GM23338 (cell line): Measurements from ENCODE around the gene FGD3. TPM values are rescaled to one million over a fixed set of nuclear protein-coding genes. Genes with fewer than 3 reads are reported as not detected.

Experiments used
- ATAC-seq: fragments of 200-7000 bp; cut with Tn5 transposase; 3 replicates; pipeline ENCODE4 v1.9.1; 2020
- DNase-seq: peaks from one replicate; pipeline ENCODE4 v3.0.0-alpha.2; 2015; ENCODE audit warnings: low spot score
- H2AFZ ChIP-seq: fragments of 200-600 bp; sonication (generic); 2 replicates; pipeline ENCODE4 v1.8.0; 2016; ENCODE audit warnings: antibody characterized with exemption, mild to moderate bottlenecking, moderate library complexity
- H3F3A ChIP-seq: fragments of 200-600 bp; sonication (generic); replicated peaks from 2 replicates; pipeline ENCODE4 v1.8.0; 2017; ENCODE audit warnings: antibody characterized with exemption, mixed run types, low read depth
- H3K27ac ChIP-seq: fragments of 200-600 bp; sonication (generic); 2 replicates; pipeline ENCODE4 v1.6.1; 2016; ENCODE audit warnings: low read depth
- H3K27me3 ChIP-seq: fragments of 200-600 bp; sonication (generic); 2 replicates; pipeline ENCODE4 v1.8.0; 2016; ENCODE audit warnings: mild to moderate bottlenecking, mixed run types, moderate library complexity; ENCODE audit not compliant: insufficient read depth
- H3K36me3 ChIP-seq: fragments of 200-600 bp; sonication (generic); 2 replicates; pipeline ENCODE4 v1.8.0; 2016; ENCODE audit warnings: mild to moderate bottlenecking; ENCODE audit not compliant: insufficient read depth
- H3K4me1 ChIP-seq: fragments of 200-600 bp; sonication (generic); 2 replicates; pipeline ENCODE4 v1.8.0; 2016; ENCODE audit warnings: mild to moderate bottlenecking, moderate library complexity; ENCODE audit not compliant: insufficient read depth
- H3K4me2 ChIP-seq: fragments of 200-600 bp; sonication (generic); 2 replicates; pipeline ENCODE4 v1.7.1; 2017; ENCODE audit warnings: mixed run types
- H3K4me3 ChIP-seq: fragments of 200-600 bp; sonication (generic); 2 replicates; pipeline ENCODE4 v1.6.1; 2016; ENCODE audit warnings: mixed run types
- H3K79me2 ChIP-seq: fragments of 200-600 bp; sonication (generic); replicated peaks from 2 replicates; pipeline ENCODE4 v1.8.0; 2017; ENCODE audit warnings: mild to moderate bottlenecking; ENCODE audit not compliant: insufficient read depth
- H3K9me2 ChIP-seq: fragments of 200-600 bp; sonication (generic); 2 replicates; pipeline ENCODE4 v1.8.0; 2017; ENCODE audit not compliant: insufficient read depth
- H4K20me1 ChIP-seq: fragments of 200-600 bp; sonication (generic); replicated peaks from 2 replicates; pipeline ENCODE4 v1.8.0; 2017; ENCODE audit warnings: mild to moderate bottlenecking; ENCODE audit not compliant: insufficient read depth
- H3K27ac Mint-ChIP-seq: 2 replicates; pipeline ENCODE4 v1.8.0; 2020; ENCODE audit warnings: inconsistent platforms, mild to moderate bottlenecking, moderate library complexity, mixed read lengths
- H3K27me3 Mint-ChIP-seq: 3 replicates; pipeline ENCODE4 v1.8.0; 2022; ENCODE audit warnings: low read depth, mild to moderate bottlenecking, moderate library complexity, mixed read lengths, inconsistent platforms; ENCODE audit not compliant: insufficient read depth, poor library complexity
- H3K36me3 Mint-ChIP-seq: 3 replicates; pipeline ENCODE4 v1.8.0; 2021; ENCODE audit warnings: low read depth, mild to moderate bottlenecking, inconsistent platforms, moderate library complexity, mixed read lengths
- H3K4me1 Mint-ChIP-seq: 3 replicates; pipeline ENCODE4 v1.8.0; 2020; ENCODE audit warnings: mild to moderate bottlenecking, inconsistent platforms, mixed read lengths
- H3K4me3 Mint-ChIP-seq: 3 replicates; pipeline ENCODE4 v1.8.0; 2021; ENCODE audit warnings: moderate library complexity, mild to moderate bottlenecking, inconsistent platforms, mixed read lengths
- H3K9me3 Mint-ChIP-seq: 3 replicates; pipeline ENCODE4 v1.8.0; 2020; ENCODE audit warnings: moderate library complexity, mild to moderate bottlenecking, inconsistent platforms, mixed read lengths
- EZH2 ChIP-seq: fragments of 200-600 bp; sonication (generic); IDR thresholded peaks from one replicate; pipeline ENCODE4 v1.8.0; 2017; ENCODE audit warnings: antibody characterized with exemption, mild to moderate bottlenecking, low read depth; ENCODE audit not compliant: unreplicated experiment
- EZH2phosphoT487 ChIP-seq: fragments of 200-600 bp; sonication (generic); IDR thresholded peaks from one replicate; pipeline ENCODE4 v1.8.1; 2018; ENCODE audit warnings: antibody characterized with exemption; ENCODE audit not compliant: unreplicated experiment
- JUNB ChIP-seq: IDR thresholded peaks from one replicate; pipeline ENCODE4 v1.6.1; 2016; ENCODE audit warnings: antibody characterized with exemption; ENCODE audit not compliant: unreplicated experiment
- POLR2AphosphoS5 ChIP-seq: IDR thresholded peaks from 2 replicates; pipeline ENCODE4 v1.6.1; 2016; ENCODE audit warnings: antibody characterized with exemption, low read depth
- STAT1 ChIP-seq: IDR thresholded peaks from one replicate; pipeline ENCODE4 v1.6.1; 2016; ENCODE audit warnings: antibody characterized with exemption; ENCODE audit not compliant: unreplicated experiment
- ZNF114 ChIP-seq: fragments of 250-450 bp; sonication (Bioruptor Pico); IDR thresholded peaks from 2 replicates; pipeline ENCODE4 v1.5.0; 2020; ENCODE audit warnings: mild to moderate bottlenecking, moderate library complexity
- polyA plus RNA-seq: library from polyadenylated mRNA; unstranded; fragments of >200 nt; fragmentation: Nextera tagmentation; extraction: Ambion mirVana; gene quantifications from 2 replicates; pipeline ENCODE4 v1.2.1, GENCODE V29; 2016
- total RNA-seq: library from RNA; depleted of rRNA; stranded (reverse); fragments of >200 nt; shearing (Covaris generic); gene quantifications from 2 replicates; pipeline ENCODE4 v1.2.3, GENCODE V29; 2014
- TF ChIP-seq, protein P1 (sequence below): IDR thresholded peaks from one replicate; pipeline ENCODE4 v1.6.1; 2018; ENCODE audit warnings: antibody characterized with exemption; ENCODE audit not compliant: unreplicated experiment
- TF ChIP-seq, protein P2 (sequence below), 2 experiments: fragments of 200-600 bp in 1 of 2; sonication (generic) in 1 of 2; conservative IDR thresholded peaks; 2 replicates each; pipeline versions ENCODE4 v1.5.1 to v1.6.1; 2016 to 2017; ENCODE audit warnings: antibody characterized with exemption in 2 of 2, low read depth in 2 of 2, mild to moderate bottlenecking in 2 of 2, moderate library complexity in 1 of 2
- TF ChIP-seq, protein P3 (sequence below): IDR thresholded peaks from 2 replicates; pipeline ENCODE4 v1.6.1; 2016; ENCODE audit warnings: antibody characterized with exemption

Gene FGD3
- total and polyA plus RNA-seq, 2 experiments from 2014 or later, result 0.95 to 1.7 TPM

GRCh38 chr9:93077811-93078210, 130.5 kb downstream of the FGD3 start:
- Mint-ChIP-seq H3K9me3 (no peaks in the 10 kb centered on the region), H3K27me3 (peaks cover 6% of the 10 kb centered on the region), H3K4me1 (no peaks in the 10 kb centered on the region; the same call in 2 of the 3 replicates), H3K27ac (no peak overlapping the region), H3K36me3 (no peaks in the 10 kb centered on the region; the same call in 2 of the 3 replicates), H3K4me3 (no peak overlapping the region)
- no peaks in the 10 kb centered on the region for H3K79me2 ChIP-seq
- no peaks in the 10 kb centered on the region for H3F3A ChIP-seq
- TF ChIP-seq EZH2 (no peak), EZH2phosphoT487 (no peak), ZNF114 (no peak), JUNB (no peak), STAT1 (no peak)
- TF ChIP-seq, protein P1, sequence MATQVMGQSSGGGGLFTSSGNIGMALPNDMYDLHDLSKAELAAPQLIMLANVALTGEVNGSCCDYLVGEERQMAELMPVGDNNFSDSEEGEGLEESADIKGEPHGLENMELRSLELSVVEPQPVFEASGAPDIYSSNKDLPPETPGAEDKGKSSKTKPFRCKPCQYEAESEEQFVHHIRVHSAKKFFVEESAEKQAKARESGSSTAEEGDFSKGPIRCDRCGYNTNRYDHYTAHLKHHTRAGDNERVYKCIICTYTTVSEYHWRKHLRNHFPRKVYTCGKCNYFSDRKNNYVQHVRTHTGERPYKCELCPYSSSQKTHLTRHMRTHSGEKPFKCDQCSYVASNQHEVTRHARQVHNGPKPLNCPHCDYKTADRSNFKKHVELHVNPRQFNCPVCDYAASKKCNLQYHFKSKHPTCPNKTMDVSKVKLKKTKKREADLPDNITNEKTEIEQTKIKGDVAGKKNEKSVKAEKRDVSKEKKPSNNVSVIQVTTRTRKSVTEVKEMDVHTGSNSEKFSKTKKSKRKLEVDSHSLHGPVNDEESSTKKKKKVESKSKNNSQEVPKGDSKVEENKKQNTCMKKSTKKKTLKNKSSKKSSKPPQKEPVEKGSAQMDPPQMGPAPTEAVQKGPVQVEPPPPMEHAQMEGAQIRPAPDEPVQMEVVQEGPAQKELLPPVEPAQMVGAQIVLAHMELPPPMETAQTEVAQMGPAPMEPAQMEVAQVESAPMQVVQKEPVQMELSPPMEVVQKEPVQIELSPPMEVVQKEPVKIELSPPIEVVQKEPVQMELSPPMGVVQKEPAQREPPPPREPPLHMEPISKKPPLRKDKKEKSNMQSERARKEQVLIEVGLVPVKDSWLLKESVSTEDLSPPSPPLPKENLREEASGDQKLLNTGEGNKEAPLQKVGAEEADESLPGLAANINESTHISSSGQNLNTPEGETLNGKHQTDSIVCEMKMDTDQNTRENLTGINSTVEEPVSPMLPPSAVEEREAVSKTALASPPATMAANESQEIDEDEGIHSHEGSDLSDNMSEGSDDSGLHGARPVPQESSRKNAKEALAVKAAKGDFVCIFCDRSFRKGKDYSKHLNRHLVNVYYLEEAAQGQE, result no peak
- TF ChIP-seq, protein P2, sequence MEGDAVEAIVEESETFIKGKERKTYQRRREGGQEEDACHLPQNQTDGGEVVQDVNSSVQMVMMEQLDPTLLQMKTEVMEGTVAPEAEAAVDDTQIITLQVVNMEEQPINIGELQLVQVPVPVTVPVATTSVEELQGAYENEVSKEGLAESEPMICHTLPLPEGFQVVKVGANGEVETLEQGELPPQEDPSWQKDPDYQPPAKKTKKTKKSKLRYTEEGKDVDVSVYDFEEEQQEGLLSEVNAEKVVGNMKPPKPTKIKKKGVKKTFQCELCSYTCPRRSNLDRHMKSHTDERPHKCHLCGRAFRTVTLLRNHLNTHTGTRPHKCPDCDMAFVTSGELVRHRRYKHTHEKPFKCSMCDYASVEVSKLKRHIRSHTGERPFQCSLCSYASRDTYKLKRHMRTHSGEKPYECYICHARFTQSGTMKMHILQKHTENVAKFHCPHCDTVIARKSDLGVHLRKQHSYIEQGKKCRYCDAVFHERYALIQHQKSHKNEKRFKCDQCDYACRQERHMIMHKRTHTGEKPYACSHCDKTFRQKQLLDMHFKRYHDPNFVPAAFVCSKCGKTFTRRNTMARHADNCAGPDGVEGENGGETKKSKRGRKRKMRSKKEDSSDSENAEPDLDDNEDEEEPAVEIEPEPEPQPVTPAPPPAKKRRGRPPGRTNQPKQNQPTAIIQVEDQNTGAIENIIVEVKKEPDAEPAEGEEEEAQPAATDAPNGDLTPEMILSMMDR (conservative IDR thresholded peaks at IDR 0.05; ENCODE audit: low read depth in 2 of 2), result no peak
- TF ChIP-seq, protein P3, sequence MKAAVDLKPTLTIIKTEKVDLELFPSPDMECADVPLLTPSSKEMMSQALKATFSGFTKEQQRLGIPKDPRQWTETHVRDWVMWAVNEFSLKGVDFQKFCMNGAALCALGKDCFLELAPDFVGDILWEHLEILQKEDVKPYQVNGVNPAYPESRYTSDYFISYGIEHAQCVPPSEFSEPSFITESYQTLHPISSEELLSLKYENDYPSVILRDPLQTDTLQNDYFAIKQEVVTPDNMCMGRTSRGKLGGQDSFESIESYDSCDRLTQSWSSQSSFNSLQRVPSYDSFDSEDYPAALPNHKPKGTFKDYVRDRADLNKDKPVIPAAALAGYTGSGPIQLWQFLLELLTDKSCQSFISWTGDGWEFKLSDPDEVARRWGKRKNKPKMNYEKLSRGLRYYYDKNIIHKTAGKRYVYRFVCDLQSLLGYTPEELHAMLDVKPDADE, result no peak
- ATAC-seq, result no peak
- no peaks in the 10 kb centered on the region for H3K4me1 ChIP-seq
- no peaks in the 10 kb centered on the region for H4K20me1 ChIP-seq
- no peaks in the 10 kb centered on the region for H3K9me2 ChIP-seq
- H3K4me2 ChIP-seq, result no peak overlapping the region
- no peaks in the 10 kb centered on the region for H3K27me3 ChIP-seq
- H3K27ac ChIP-seq, result no peak overlapping the region
- no peak overlapping the region for H2AFZ ChIP-seq
- H3K4me3 ChIP-seq, result no peak overlapping the region
- no peaks in the 10 kb centered on the region; the same call in 1 of the 2 replicates for H3K36me3 ChIP-seq
- DNase-seq, result no peak

DNA sequence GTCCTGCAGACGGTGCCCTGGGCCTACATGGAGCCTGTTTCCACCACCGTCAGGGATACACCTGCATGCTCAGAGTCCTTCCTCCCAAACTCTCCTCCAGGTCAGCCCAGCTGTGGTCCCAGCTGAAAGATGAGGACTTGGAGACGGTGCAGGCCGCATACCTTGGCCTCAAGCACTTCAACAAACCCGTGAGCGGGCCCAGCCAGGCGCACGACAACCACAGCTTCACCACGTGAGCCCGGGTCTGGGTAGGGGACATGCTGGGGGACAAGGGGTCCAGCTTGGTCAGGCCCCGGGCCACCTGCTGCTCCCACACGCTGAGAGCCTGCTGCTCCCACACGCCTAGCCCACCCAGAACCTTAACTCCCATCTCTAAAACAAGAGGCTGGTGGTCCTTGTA, 132.0 kb downstream of the FGD3 start:
- Histone ChIP-seq H3K4me1 (no peaks in the 10 kb centered on the region), H2AFZ (no peak overlapping the region), H3F3A (no peaks in the 10 kb centered on the region), H4K20me1 (no peaks in the 10 kb centered on the region), H3K79me2 (no peaks in the 10 kb centered on the region), H3K4me2 (no peak overlapping the region), H3K27me3 (no peaks in the 10 kb centered on the region), H3K36me3 (no peaks in the 10 kb centered on the region; the same call in 1 of the 2 replicates), H3K9me2 (no peaks in the 10 kb centered on the region), H3K27ac (no peak overlapping the region), H3K4me3 (no peak overlapping the region)
- DNase-seq (no peak), ATAC-seq (no peak)
- Mint-ChIP-seq H3K27ac (no peak overlapping the region), H3K4me3 (no peak overlapping the region), H3K27me3 (peaks cover 4% of the 10 kb centered on the region), H3K36me3 (no peaks in the 10 kb centered on the region; the same call in 2 of the 3 replicates), H3K9me3 (no peaks in the 10 kb centered on the region), H3K4me1 (peaks cover 4% of the 10 kb centered on the region; the same call in 1 of the 3 replicates)
- no peak for TF ChIP-seq POLR2AphosphoS5
- TF ChIP-seq, protein P2 (conservative IDR thresholded peaks at IDR 0.05; ENCODE audit: low read depth in 2 of 2), result no peak
- TF ChIP-seq, protein P3, result no peak
